Activated T-cell treated with anti-CD3 and anti-CD28 coated beads, Interleukin-2, amount 50 U/mL, for 1 hour (primary cell): ENCODE measurements around the gene KIF20A.
A peak's percentile ranks its signal among the peaks of the same experiment; 100 is the strongest.
"Not testable (repeated sequence)": the region's sequence is repeated elsewhere in the genome, so short reads cannot be mapped to it uniquely, and the experiment has no call there.

ENCODE experiments used
- DNase-seq: peaks from one replicate; pipeline ENCODE4 v3.0.0-alpha.2; 2020

Gene KIF20A

DNA sequence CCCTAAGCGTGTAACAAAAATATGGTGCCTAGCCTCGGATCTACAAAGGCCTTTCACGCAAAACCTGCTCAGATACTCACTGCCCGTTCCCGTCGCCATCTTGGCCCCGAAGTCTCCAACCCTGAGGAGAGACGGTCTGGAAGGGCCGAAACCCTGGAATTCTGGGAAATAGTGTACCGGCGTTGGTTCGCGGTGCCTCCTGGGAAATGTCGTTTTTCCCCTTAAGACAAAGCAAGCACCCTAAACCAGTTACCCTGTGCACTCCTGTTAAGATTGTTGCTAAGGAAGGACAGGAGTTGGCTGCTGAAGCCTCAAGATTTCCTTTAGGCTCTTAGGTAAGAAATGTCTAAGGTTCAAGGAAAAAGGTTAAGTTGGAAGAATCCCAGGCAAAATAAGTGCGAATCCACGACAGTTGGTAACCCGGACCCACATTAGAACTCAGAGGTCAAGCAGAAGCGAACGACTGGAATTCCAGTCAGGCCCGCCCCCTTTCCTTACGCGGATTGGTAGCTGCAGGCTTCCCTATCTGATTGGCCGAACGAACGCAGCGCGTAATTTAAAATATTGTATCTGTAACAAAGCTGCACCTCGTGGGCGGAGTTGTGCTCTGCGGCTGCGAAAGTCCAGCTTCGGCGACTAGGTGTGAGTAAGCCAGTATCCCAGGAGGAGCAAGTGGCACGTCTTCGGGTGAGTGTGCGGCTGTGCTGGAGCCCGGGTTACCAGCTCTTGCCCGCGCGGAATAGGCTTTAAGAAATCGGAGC is at the start of gene KIF20A, which contains the start of gene BRD8:
Gene KIF20A, plus strand, starts transcription at position 597 of the 761 bp plus-strand sequence. CDS start 569 bp downstream, outside the sequence.
Gene BRD8, minus strand, starts transcription at position 115 of the 761 bp plus-strand sequence. Its CDS starts 16 bp downstream, at position 99.
- DNase-seq = peak; percentile 78

DNA sequence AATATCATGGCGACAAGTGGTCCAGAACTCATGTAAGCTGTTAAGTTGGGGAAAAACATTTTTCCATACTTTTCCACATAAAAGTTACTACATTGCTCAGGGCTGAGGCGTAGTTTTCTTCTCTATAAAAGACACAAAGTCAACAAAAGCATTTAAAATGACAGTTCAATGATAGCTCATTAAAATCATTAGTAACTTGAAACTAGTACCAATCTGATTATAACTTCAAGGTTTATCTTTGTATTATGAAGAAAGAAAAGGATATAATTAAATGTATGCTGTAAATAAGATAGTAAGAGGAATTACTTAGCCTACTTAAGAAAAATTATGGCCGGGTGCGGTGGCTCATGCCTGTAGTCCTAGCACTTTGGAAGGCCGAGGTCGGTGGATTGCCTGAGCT is 49.6 kb upstream of the KIF20A start:
- no peak for DNase-seq

DNA sequence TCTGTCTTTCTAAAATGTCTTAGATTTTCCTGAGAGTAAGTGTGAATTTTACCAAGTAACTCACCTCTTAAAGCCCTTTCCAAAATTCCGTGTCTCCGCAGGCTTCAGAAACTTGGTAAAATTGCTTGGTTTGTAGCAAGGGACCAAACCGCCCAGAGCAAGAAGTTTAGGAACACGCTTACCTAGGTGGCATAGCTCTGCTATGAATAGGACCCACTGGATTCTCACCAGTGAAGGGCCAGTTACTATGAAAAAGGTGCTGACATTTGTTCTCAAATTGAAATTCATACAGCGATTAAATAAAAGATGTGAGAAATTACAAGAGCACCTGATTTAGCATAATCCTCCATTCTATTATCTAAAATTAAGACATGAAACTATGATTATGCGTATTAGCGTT is 46.4 kb upstream of the KIF20A start:
- DNase-seq = no peak

DNA sequence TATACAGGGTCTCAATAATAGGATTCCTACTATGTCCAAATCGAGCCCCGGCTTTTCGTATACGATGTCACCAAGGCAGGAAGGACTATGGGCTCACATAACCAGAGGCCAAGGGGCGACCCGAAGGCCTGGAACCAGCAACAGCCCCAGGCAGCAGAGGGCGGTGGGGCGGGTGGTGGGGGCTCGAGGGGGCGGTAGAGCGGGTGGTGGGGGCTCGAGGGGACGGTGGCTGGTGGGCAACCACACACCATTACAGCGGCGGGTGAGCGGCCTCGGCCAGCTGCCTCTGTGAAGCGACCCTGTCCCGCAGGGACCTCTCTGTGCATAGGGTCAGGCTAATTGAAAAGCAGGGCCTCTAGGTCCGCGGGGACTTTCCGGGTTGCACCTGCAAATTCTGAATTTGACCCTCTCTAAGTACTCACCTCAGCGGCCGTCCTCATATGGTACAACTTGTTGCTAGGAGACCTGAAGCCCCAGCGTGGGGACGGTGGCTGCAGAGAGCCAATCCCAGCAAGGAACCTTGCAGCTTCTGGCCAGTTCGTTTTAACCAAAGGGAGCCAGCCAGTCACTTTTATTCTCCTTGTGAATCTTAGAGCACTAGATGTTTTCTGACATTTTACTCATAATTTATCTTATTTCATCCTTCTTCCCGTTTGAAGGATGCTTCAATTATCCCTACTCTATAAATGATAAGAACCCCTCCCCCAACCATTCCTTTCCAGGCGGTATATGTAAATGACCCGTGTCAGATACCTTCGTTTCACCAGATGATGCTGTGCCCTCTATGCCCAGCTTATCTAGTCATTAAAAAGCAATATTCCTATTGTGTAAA is 39.7 kb upstream of the KIF20A start, which contains the start of gene NME5:
Gene NME5, minus strand, starts transcription at position 480 of the 832 bp plus-strand sequence. CDS start 648 bp downstream, outside the sequence.
- DNase-seq = no peak

- DNase-seq = no peak
Measured at GRCh38 chr5:138139781-138140090, 39.2 kb upstream of the KIF20A start.

- no peak for DNase-seq
Measured at GRCh38 chr5:138140268-138140667, 38.6 kb upstream of the KIF20A start.

GRCh38 chr5:138141734-138142133 is 37.2 kb upstream of the KIF20A start:
- no peak for DNase-seq

- not testable (repeated sequence) for DNase-seq
Measured at GRCh38 chr5:138143578-138143977, 35.3 kb upstream of the KIF20A start.

DNA sequence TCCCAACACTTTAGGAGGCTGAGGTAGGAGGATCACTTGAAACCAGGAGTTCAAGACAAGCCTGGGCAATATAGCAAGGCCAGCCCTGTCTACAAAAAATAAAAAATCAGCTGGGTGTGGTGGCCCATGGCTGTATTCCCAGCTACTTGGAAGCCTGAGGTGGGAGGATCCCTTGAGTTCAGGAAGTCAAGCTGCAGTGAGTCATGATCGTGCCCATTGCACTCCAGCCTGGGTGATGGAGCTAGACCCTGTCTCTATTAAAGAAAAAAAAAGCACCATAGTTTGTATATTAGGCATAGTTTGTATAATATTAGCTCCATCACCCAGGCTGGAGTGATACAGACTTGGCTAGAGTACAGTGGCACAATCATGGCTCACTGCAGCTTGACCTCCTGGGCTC is 30.1 kb upstream of the KIF20A start:
- DNase-seq = no peak

DNA sequence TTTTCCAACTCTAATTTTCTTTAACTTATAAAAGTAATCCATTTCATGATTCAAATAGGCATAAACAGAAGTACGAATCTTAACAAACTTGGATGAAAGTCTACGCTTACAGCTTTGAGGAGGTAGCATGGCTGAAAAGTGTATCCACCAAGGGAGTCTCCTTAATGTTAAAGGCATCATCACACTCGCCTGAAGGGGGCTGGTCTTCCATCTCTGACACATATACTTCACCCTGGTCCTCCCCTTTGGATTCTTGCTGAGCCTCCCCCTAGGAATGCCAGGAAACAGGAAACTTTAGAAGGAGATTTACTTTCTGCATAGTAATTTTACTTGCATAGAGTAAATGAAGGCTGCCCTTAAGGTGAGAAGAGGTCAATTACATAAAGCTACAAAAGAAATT is 29.4 kb upstream of the KIF20A start:
- no peak for DNase-seq

- DNase-seq = not testable (repeated sequence)
Measured at GRCh38 chr5:138155977-138156376, 22.9 kb upstream of the KIF20A start.

- DNase-seq = no peak
Measured at GRCh38 chr5:138157626-138158025, 21.3 kb upstream of the KIF20A start.

DNA sequence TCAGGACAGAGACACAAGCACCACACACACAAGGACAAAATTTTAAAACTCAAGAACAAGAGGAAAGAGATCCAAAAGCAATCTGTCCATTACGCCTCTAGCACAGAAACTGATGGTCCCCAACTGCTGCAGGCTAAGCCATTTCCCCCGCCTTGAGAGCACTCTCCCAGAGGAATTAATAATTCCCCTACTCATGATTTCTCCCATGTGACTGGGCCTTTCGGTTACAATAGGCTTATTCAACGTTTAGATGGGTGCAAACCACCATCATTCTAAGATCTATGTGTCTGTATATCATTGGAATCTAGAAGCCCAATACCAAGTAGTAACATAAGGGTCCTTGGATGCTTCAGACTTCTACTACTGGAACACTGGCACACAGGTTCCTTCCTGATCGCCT is 19.2 kb upstream of the KIF20A start:
- DNase-seq = no peak

DNA sequence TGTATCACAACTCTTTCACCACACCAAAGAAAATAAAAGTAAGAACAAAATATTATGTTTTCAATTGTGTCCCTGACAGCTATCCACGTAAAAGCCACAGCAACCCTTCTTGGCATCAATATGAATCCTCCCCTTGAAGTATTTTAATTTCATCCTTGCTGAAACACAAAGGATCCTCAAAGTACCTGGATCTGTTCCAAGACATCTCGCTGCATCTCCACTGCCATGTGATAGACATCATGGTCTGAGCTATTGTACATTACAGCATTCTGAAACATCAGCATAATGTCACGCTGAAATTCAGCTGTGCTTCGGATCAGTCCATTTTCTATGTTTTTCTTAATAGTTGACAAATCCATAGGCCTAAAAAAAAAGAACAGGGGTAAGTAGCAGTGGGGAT is 18.2 kb upstream of the KIF20A start:
- DNase-seq = no peak

DNA sequence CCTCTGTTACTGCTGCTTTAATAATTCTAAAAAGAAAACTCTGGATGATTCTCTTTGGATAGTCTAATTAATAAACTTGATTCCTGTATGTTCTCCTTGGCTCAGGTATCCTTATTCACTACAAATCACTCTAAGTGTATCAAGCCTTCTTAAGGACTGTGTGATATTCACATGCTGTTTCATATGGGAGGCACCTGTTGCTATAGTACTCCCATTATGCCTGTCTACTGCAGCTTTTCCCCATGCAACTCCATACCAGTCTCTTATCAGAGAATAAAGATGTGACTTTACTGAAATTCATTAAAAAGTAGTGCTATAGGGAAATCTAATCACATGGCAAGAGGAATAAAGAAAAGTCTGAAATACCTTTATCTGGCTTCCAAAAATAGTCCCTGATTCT is 15.2 kb upstream of the KIF20A start:
- no peak for DNase-seq

- DNase-seq = no peak
Measured at GRCh38 chr5:138169124-138169523, 9.8 kb upstream of the KIF20A start.

DNA sequence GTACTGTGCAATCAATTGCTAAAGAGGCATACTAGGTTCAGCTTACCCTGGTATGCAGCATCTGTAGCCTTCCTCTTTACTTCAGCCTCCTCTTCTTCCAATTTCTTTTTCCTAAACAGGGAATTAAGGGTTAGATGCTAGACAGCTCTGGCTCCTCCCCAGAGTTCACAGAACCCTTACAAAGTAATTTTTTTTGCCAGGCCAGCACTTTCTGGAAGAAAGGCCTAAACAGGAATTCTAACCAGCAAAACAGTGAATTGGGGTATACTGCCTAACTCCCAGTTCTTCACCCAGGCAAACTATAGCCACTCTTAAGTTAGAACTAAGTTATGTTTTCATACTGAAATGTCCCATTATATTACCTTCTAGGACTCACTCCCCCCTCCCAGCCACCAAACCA is 8.6 kb upstream of the KIF20A start:
- DNase-seq = no peak

- no peak for DNase-seq
Measured at GRCh38 chr5:138177941-138178515, 884 bp upstream of the KIF20A start.

- no peak for DNase-seq
Measured at GRCh38 chr5:138179277-138179857, 455 bp downstream of the KIF20A start.

- DNase-seq = no peak
Measured at GRCh38 chr5:138180183-138180782, 1.4 kb downstream of the KIF20A start.

DNA sequence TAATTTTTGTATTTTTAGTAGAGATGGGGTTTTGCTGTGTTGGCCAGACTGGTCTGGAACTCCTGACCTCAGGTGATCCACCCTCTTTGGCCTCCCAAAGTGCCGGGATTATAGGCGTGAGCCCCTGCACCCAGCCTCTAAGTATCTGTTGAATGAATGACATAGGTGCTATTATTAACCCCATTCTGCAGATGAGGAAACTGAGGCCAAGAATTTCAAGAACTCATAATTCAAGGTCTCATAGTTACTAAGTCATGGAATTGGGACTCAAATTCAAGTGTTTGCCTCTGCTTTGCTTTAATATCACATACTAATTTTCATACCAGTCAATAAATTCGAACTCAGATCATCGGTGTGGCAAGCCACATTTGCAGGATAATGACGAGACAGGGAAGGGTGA is 1.9 kb downstream of the KIF20A start:
- DNase-seq = no peak

GRCh38 chr5:138182808-138183207 is 3.9 kb downstream of the KIF20A start:
- no peak for DNase-seq

DNA sequence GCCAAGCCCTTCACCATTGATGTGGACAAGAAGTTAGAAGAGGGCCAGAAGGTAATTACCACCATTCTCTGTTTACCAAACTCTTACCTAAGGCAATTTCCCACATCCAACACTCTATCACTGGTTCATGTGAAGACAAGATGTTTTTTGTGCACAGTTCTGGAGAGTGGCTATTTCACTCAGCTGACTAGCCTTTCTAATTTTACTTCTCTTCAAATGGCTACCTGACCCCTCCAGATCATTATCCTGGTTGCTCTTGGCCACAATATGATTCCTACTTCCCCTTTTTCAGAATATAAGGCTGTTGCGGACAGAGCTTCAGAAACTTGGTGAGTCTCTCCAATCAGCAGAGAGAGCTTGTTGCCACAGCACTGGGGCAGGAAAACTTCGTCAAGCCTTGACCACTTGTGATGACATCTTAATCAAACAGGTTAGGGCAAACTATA is 7.1 kb downstream of the KIF20A start:
- DNase-seq = no peak
